ENCODE measurements around the gene KRTAP12-2. TPM values are rescaled to one million over a fixed set of nuclear protein-coding genes. Genes with fewer than 3 reads are reported as not detected.

Gene KRTAP12-2
- total and polyA plus RNA-seq, 2 donors (not counting 3 experiments of a cell fraction or from before 2014, with no cell fraction given), result not detected

GRCh38 chr21:44658913-44659595, 7.7 kb downstream of the KRTAP12-2 start:
- Histone ChIP-seq H3K79me2 (ENCODE audit: control insufficient read depth, insufficient read depth, low read length) (no peaks in the 10 kb centered on the region), H4K20me1 (replicated peaks; ENCODE audit: control insufficient read depth, extremely low read depth, insufficient read depth, low read length) (no peaks in the 10 kb centered on the region), H3K4me1 (ENCODE audit: control insufficient read depth, extremely low read depth, insufficient read depth, low read length) (no peaks in the 10 kb centered on the region), H3K9ac (replicated peaks; ENCODE audit: extremely low read depth, insufficient read depth, low read length) (no peak overlapping the region), H3K27me3 (ENCODE audit: control insufficient read depth in 2 of 2, insufficient read depth in 2 of 2, low read length in 2 of 2) (peaks cover 0 to 4% of the 10 kb centered on the region in 2 experiments), H3K27ac (ENCODE audit: insufficient read depth, low read depth, low read length) (no peak overlapping the region), H3K9me3 (replicated peaks; ENCODE audit: control insufficient read depth, insufficient read depth, low read length) (no peaks in the 10 kb centered on the region), H3K9me1 (replicated peaks; ENCODE audit: control insufficient read depth, extremely low read depth, insufficient read depth, low read length) (no peaks in the 10 kb centered on the region), H3K36me3 (ENCODE audit: control insufficient read depth in 2 of 2, extremely low read depth in 1 of 2, insufficient read depth in 2 of 2, low read length in 2 of 2) (no peaks in the 10 kb centered on the region), H3K4me2 (ENCODE audit: insufficient read depth, low read length) (no peak overlapping the region), H3K4me3 (replicated peaks in 1 of 3; ENCODE audit: insufficient read depth in 1 of 3, low read depth in 1 of 3, low read length in 3 of 3) (no peak overlapping the region), H2AFZ (ENCODE audit: low read depth, low read length) (no peak overlapping the region)
- dilution Hi-C loops (cut with MboI; ENCODE audit: extremely low pct_ligation_motif_present, low sequenced_read_pairs), result no loop called here
- BruUV-seq (replicated peaks), result no TSS peak
- no peak for DNase-seq (ENCODE audit: low read depth, low spot score)
- CTCF ChIA-PET, result no interaction called here
- intact Hi-C loops (cut with micrococcal nuclease), result no loop called here
- no peak for FAIRE-seq
- POLR2A ChIA-PET, result no interaction called here
- TF ChIP-seq EZH2 (IDR thresholded peaks at IDR 0.05; ENCODE audit: borderline replicate concordance, low read depth, low read length, severe bottlenecking) (no peak), GATA2 (IDR thresholded peaks at IDR 0.05; ENCODE audit: insufficient read depth, insufficient read length, low read depth, low read length) (no peak), MYC (IDR thresholded peaks at IDR 0.05; ENCODE audit: low read depth, low read length) (no peak), JUN (IDR thresholded peaks at IDR 0.05; ENCODE audit: borderline replicate concordance, insufficient read depth, insufficient read length, low read depth) (no peak), FOS (IDR thresholded peaks at IDR 0.05; ENCODE audit: borderline replicate concordance, insufficient read depth, low read length) (no peak), MAX (IDR thresholded peaks at IDR 0.05; ENCODE audit: insufficient read depth, insufficient read length) (no peak), POLR2A (IDR thresholded peaks at IDR 0.05; ENCODE audit: low read depth, low read length) (no peak), POLR2AphosphoS5 (IDR thresholded peaks at IDR 0.05; ENCODE audit: insufficient read depth, low read depth, low read length) (no peak)
- TF ChIP-seq, protein P1, sequence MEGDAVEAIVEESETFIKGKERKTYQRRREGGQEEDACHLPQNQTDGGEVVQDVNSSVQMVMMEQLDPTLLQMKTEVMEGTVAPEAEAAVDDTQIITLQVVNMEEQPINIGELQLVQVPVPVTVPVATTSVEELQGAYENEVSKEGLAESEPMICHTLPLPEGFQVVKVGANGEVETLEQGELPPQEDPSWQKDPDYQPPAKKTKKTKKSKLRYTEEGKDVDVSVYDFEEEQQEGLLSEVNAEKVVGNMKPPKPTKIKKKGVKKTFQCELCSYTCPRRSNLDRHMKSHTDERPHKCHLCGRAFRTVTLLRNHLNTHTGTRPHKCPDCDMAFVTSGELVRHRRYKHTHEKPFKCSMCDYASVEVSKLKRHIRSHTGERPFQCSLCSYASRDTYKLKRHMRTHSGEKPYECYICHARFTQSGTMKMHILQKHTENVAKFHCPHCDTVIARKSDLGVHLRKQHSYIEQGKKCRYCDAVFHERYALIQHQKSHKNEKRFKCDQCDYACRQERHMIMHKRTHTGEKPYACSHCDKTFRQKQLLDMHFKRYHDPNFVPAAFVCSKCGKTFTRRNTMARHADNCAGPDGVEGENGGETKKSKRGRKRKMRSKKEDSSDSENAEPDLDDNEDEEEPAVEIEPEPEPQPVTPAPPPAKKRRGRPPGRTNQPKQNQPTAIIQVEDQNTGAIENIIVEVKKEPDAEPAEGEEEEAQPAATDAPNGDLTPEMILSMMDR (IDR thresholded peaks at IDR 0.05; ENCODE audit: extremely low read depth in 1 of 2, insufficient read depth in 1 of 2, low read depth in 1 of 2, low read length in 2 of 2), result no peak

All from endothelial cell of umbilical vein (primary cell).